ENCODE data around the gene TULP1.
"Not testable (repeated sequence)": the region's sequence is repeated elsewhere in the genome, so short reads cannot be mapped to it uniquely, and the experiment has no call there.

Gene TULP1

DNA sequence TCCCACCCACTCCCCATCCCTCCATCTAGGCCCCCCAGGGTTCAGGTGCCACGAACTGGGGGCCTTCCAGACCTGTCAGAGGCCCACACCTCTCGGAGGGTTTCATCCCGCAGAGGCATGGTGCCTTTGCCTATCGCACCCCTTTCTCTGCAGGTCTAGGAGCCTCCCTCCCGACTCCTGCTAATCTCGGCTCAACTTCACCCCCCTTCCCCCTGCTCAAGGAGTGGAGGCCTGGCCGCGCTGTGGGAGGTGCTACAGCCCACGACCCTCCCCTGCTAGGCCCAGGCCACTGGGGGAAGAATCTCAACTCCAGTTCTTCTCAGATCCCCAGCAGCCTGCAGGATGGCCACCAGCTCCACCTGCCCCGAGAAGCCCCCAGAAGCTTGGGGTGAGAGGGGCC, at the start of gene TULP1:
TSS of gene TULP1 (minus strand) at position 157 of the 400 bp plus-strand sequence. CDS start at position 119, 38 bp downstream.
- DNase-seq: no peak

DNA sequence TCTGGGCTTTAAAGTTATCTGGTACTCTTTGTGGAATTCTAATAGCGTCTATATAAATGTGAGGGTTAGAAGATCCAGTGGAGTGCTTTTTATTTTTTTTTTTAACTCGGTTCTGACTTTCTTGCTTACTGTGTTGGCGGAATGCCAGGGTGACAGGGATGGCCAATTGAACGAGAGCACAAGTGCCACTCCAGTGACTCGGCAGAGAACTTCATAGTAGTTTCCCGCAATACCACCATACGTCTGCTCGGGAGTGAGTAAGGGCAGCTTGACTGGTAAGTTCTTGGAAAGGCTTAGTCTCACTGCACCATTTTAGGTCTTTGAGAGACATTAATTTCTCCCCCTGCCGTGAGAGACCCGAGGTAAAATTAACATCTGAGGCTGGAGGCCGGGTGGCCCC, 49.4 kb upstream of the TULP1 start:
- no peak for DNase-seq

DNA sequence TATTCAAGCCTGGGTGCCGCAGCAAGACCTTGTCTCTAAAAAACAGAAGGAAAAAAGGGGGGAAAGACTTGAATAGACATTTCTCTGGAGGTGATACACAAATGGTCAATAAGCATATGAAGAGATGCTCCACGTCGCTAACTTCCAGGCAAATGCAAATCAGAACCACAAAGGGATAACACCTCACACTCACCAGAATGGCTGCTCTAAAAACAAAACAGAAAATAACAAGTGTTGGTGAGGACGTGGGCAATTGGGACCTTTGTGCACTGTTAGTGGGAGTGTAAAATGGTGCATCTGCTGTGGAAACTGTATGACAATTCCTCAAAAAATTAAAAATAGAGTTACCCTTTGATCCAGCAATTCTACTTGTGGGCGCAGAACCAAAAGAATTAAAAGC, 48.4 kb upstream of the TULP1 start:
- DNase-seq: no peak

DNA sequence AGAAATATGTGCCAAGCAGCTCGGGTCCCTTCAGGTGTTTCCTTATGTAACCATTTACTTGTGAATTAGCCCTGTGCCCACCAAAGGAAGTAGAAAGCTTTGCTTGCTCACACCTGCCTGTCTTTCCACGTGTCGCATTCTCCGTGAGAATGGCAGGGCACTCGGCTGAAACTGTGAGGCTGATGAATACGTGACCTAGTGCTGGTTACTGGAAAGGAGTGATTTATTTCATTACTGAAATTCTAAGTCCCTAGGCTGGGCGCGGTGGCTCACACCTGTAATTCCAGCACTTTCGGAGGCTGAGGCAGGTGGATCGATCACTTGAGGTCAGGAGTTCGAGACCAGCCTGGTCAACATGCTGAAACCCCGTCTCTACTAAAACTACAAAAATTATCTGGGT, 45.9 kb upstream of the TULP1 start:
- no peak for DNase-seq

DNA sequence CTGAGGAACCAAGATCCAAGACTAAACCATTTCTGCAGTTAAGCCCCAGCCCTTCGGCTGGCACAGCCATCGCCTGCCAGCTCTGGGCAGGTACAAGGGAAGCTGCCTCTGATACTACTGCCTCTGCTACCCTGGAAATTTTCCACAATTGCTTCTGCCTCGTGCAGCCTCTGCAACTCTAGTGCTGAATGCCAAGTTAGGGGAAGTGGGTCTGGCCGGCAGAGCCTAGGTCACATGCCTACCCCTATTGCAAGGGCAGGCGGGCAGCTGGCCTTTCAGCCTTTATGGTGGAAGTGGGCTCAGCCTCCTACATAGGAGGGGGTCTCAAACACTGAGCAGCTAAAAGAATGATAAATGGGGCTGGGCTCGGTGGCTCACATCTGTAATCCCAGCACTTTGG, 44.5 kb upstream of the TULP1 start:
- no peak for DNase-seq

DNA sequence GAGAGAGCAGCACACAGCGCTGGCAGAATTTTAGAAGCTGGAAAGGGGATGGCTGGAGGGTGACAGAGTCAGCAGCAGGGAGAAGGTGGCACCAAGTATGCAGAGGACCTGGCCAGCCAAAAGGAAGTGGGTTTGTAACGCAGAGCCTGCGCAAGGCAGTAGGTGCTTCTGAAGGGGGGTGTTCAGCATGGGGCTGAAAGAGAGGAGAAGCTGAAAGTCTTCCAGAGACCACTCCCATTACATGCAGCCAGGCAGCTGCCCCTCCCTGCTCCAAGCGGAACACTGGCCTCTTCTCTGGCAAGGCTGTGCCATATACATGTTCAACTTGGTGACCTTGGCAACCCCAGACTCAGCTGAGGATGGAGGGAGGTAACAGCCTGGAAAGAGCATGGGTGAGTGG, 42.1 kb upstream of the TULP1 start:
- DNase-seq: no peak

DNA sequence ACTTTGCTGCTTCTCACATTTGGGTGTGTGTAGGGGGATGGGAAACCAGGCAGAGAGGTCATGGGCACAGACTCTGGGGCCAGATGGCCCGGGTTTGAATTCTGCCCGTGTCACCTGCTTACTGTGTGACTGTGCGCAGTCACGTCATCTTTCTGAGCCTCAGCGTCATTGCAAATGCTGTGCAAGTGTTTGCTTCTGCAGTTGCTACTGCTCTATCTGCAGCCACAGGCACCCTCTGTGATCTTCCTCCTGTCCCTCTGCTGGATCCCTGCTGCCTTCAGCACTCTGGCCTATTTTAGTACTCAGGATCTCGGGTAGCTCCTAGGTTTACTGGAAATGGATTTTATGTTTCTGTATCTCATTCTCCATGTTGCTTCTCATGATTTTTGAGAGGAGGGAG, 40.6 kb upstream of the TULP1 start:
- no peak for DNase-seq

DNA sequence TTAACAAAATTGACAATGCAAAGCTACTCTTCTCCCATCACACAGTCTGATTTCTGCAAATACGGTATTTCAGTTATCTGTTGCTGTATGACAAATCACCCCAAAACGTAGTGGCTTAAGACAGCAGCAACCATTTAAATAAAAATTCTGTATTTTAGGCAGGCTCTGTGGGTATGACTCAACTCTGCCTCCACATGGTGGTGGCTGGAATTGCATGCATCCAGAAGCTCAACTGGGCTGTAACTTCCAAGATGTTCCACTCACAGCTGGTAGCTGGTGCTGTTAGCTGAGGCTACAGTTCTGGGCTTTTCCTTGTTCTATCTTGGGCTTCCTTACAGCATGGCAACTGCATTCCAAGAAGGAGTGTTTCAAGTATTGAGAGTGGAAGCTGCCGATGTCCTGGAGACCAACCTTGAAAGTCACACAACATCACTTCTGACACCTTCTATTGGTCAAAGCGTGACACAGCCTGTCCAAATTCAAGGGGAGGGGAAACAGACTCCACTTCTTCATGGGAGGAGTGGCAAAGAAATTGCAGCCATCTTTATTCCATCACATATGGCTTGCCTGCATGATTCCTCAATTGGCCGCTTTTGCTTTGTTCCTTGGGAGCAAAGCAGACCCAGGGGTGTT, 39.7 kb upstream of the TULP1 start:
- DNase-seq: no peak

DNA sequence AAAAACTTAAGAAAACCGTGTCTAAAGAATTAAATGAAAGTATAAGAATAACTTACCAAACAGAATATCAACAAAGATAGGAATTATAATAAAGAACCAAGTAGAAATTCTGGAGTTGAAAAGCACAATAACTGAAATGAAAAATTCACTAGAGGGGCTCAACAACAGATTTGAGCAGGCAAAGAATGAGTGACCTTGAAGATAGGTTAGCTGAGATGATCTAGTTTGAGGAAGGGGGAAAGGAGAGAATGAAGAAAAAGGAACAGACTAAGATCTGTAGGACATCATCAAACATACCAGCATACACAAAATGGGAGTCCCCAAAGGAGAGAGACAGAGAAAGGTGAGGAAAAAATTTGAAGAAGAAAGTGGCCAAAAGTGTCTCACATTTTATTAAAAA, 37.7 kb upstream of the TULP1 start:
- DNase-seq: no peak

DNA sequence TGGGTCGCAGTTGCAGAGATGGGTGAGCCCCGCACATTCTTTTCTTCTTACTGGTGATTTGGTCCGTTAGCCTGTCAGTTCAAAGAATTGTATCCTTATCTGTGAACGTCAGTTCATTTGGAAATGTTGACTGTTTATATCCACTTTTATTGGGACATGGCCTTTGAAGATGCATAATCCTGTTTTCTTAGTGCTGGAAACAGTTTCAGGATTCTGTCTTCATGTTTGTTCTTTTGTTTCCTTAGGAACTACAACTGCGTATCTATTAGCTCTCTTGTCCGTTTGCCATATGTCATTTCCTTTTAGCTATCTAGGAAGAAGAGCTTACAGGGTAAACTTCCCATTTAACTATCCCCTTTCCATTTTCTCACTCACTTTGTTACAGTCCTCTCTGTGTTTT, 35.0 kb upstream of the TULP1 start:
- no peak for DNase-seq

DNA sequence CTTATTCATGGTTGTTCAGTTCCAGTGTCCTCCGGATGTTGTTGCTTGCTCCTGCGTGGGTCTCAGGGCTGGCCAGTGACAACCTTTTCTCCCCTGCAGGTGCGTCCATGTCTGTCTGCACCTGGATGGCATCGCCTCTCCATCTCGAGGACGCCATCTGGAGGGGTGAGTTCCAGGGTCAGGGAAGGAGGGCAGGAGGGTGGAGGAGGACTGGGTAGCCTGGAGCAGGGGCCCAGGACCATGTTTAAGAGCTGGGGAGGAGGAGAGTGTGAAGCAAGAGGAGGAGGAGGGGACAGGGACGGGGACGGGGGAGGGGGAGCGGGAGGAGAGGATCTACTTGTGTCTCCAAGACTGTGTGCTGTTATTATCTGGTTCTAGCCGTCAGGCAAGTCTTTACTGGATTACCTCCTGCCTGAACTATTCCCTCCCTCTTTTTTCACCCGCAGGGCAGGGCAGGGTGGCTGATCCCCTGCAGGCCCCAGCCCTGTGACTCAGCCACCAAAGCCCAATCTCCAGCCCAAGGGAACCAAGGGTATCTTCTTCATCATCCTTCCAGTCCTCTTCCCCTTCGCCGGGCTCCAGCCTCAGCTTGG, 32.2 kb upstream of the TULP1 start:
- no peak for DNase-seq

DNA sequence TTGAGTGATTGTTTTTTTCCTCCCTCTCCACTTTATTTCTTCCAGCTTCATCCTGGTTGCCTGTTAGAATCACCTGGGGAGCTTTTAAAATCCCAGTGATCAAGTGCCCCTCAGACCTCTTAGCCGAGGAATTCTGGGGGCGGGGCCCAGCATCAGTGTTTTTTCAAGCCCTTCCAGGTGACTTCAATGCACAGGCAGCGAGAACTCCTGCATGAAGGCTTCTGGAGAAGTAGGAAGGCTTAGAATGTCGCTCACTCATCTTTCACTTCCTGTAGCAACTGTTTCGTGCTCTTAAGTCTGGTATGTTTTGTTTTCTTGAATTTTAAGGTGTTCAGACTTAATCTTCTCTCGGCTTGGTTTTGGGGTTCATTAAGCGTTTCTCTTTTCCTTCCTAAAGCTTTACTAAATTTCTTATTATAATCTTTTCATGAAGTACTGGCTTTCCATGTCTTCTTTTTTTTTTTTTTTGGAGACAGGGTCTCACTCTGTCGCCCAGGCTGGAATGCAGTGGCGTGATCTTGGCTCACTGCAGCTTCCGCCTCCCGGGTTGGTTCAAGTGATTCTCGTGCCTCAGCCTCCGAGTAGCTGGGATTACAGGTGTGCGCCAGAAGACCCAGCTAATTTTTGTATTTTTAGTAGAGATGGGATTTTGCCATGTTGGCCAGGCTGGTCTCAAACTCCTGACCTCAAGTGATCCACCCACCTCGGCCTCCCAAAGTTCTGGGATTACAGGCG, 30.9 kb upstream of the TULP1 start:
- DNase-seq: no peak

DNA sequence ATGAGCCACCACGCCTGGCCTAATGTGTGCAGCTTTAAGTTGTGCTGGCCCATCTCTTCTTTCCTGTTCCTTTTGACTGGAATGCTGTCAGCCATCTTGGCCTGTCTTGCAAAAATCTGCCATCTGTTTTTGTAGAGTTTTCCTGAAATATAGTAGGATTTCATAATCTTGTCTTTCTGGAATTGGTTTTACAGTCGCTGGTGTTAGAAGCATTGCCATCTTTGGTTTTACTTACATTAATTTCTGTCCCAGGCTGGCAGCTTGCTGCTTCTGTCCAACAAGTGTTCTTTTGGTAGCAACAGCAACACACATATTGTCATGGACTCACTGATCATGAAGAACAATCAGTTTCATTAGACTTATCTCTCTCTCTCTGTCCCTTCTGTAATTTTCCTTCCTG, 29.1 kb upstream of the TULP1 start:
- no peak for DNase-seq

DNA sequence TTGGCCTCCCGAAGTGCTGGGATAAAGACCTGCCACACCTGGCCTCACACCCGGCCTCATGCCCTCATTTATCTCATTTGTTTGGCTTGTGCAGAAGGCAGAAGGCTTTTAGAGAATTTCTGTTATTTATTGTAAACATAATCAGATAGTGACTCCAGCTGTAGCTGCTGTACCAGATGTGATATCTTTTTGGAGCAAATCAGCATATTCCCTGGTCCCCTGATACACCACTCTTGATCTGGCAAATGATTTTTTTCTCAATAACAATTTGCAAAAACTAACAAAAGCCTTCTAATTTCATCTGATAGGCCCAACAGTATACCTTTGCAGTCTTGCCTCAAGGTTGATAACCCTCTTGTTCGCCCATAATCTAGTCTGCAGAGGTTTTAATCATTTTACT, 26.5 kb upstream of the TULP1 start:
- no peak for DNase-seq

DNA sequence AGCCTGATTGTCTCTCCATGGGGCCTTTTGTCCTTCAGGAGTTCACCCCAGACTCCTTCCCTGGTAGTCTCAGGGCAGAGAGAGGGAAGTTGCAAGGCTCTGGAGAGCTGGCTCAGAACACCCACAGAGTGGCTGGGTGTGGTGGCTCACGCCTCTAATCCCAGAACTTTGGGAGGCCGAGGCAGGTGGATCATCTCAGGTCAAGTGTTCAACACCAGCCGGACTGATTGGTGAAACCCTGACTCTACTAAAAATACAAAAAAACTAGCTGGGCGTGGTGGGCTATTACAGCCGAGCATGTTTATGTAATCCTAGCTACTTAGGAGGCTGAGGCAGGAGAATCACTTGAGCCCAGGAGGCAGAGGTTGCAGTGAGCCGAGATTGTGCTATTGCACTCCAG, 23.2 kb upstream of the TULP1 start:
- not testable (repeated sequence) for DNase-seq

DNA sequence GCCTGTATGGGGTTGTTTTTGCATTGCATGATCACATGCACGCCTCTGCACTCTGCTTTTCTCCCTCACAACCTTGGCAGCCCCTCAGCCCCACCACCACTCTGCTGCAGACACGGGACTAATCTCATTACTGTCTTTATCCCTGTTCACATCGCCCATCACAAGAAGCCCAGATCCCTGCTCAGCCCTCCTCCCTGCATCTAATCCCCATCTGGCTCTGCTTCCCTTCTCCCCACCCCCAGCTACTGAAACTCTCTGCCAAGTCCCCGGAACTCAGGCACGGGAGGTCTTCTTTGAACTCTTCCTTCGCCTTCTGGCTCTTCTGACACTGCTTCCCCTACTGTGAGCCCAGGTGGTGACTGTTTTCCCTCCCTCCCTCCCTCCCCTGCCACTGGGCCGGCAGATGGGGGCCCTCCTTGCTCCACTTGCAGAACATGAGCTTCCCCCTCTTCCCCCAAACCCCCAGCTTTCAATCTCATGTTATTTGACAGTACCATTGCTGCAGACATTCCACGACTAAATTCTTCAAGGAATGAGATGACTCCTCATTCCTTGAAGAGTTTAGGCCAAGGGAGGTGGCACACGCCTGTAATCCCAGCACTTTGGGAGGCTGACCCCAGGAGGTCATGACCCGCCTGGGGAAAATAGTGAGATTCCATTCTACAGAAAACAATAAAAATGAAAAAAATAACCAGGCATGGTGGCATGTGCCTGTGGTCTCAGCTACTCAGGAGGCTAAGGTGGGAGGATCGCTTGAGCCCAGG, 21.9 kb upstream of the TULP1 start:
- DNase-seq: no peak

DNA sequence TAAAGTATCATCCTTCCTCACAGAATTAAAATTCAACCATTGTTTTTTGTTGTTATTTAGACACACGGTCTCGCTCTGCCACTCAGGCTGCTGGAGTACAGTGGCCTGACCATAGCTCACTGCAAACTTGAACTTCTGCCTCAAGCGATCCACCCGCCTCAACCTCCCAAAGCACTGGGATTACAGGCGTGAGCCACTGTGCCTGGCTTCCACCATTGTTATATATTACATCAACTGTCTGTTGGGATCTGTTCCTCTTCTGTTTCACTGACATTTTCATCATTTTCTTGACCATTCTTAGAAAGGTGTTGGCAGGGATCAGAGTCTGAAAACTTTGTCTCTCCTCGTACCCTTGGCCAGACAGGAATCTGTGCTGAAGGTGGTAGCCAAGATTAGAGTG, 21.3 kb upstream of the TULP1 start:
- DNase-seq: no peak

DNA sequence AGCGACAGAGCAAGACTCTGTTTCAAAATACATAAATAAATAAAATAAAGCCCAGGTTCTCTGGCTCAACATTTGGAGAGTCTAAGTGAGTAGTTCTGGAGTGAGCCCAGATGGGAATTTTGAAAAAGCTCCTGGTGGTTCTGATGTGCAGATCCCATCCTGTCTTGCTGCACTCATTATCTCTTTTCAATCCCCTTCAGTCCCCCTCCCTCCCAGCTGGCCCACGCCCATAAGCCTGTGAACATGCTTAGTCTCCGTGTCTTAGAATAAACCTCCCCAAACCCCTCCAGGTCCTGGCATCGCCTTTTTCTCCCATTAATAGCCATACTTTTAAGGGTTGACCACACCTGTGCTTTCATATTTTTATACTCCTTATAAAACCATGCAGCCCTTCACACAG, 19.4 kb upstream of the TULP1 start:
- DNase-seq: no peak

DNA sequence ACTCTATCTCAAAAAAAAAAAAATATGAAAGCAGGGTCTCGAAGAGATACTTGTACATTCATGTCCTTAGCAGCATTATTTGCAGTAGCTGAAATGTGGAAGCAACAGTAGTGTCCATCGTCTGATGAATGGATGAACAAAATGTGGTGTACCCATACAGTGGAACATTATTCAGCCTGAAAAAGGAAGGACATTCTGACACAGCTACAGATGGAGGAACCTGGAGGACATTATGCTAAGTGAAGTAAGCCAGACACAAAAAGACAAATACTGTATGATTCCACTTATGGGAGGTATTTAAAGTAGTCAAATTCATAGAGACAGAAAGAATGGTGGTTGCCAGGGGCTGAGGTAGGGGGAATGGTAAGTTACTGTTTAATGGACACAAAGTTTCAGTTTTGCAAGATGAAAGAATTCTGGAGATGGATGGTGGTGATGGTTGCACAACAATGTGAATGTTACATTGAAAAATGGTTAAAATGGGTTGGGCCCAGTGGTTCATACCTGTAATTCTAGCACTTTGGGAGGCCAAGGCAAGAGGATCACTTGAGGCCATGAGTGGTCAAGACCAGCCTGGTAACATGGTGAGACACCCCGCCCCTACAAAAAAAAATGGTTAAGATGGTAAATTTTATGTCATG, 11.8 kb upstream of the TULP1 start:
- DNase-seq: no peak

DNA sequence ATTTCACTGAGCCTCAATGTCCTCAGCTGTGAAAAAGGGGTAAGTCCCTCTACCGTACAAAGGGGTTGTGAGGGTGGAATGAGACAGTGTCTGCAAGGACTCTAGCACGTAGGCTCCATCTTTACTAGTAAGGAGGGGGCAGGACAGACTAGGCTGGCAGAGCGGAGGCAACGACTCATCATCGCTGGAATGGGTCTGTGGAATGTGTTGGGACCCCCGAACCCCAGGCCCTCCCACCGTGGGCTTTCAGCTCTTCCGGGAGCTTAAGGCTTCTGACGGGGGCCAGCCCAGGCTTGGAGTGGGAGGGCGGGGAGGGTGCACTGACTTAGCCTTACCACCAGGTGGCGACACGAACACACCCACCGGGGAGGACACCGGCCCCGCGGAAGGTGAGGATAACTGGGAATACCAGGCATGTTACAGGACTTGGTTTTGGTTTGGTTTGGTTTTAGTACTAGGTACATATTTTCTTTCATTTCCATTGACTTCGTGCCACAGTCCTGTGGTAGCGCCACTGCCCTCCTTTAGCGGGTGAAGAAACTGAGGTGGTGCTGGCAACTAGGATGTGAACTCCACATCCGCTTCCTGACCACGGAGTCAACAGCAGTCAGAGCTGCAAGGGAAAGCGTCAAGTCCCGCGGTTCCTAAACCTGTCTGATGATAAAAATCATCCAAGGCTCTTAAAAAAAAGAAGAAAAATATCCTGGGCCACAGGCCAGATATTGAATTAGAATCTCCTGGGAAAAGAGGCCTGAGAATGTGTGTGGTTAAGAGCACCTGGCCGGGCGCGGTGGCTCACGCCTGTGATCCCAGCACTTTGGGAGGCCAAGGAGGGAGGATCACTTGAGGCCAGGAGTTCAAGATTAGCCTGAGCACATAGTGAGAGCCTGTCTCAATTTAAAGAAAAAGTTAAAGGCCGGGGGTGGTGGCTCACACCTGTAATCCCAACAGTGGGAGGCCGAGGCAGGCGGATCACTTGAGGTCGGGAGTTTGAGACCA, 10.3 kb upstream of the TULP1 start:
- DNase-seq: no peak

DNA sequence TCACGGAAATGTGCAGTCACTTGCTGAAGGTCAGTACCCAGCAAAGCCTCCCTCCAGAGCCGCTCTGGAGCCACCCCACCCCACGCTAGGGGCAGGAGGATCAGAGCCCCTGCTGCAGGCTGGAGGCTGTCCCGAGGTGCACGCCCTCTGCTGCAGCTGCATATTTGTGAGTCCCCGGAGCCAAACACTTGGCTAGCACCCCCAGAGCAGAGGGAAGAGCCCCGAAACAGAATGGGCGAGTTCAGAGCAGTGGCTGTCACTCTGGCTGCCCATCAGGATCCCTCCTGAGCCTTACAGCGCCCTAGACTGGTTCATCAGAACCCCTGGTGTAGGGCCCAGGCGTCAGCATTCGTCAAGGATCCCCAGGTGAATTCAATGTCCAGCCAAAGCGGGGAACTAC, 9.5 kb upstream of the TULP1 start:
- DNase-seq: no peak

DNA sequence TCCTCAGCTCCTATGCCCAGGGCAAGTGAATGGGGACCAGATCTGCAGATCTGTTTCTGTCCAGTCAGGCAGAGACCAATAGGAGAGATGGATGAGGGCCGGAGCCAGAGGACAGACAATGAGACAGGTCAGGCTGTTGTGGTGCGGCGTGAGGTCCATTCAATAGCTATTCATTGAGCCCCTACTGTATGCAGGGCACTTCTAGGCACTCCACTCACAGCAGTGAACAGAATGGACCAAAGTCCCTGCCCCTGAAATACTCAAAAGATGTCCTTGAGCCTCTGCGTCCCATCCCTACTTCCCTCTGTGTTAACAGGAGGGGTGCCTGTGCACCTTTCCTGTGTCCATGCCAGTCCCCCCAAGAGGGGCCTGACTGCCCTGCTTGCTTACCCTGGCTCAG, 8.5 kb upstream of the TULP1 start:
- no peak for DNase-seq
